ENCODE results near the gene ADAM30. TPM values are rescaled to one million over a fixed set of nuclear protein-coding genes. Genes with fewer than 3 reads are reported as not detected.

The ADAM30 gene
- total and polyA plus RNA-seq, 2 of the 13 experiments (the other 11 are each of a cell fraction or from before 2014, with no cell fraction given), result not detected

GRCh38 chr1:119898981-119899720 is 2.8 kb upstream of the ADAM30 start:
- Histone ChIP-seq H3K27ac (ENCODE audit: extremely low read length, insufficient read depth, low read length) (no peak overlapping the region), H3K9ac (ENCODE audit: insufficient read depth, low read depth, low read length) (no peak overlapping the region), H2AFZ (ENCODE audit: low read length) (no peak overlapping the region), H3K27me3 (ENCODE audit: control insufficient read depth in 1 of 2, insufficient read depth in 2 of 2, low read length in 2 of 2) (peaks cover 0 to 3% of the 10 kb centered on the region in 2 experiments; a peak in 2 of 5 replicates), H3K36me3 (replicated peaks in 1 of 2; ENCODE audit: control insufficient read depth in 1 of 2, insufficient read depth in 2 of 2, low read length in 2 of 2) (no peaks in the 10 kb centered on the region), H3K9me3 (ENCODE audit: low read length) (no peaks in the 10 kb centered on the region), H3K79me2 (ENCODE audit: insufficient read depth, low read length) (no peaks in the 10 kb centered on the region), H3K4me2 (ENCODE audit: low read depth, low read length) (0 out of 2 replicates have a peak overlapping the region, but pooled peaks have one; percentile 15), H4K20me1 (ENCODE audit: insufficient read depth, low read length) (no peaks in the 10 kb centered on the region), H3K4me3 (replicated peaks in 1 of 3; ENCODE audit: insufficient read depth in 1 of 3, low read depth in 2 of 3, low read length in 3 of 3) (no peak overlapping the region), H3K4me1 (ENCODE audit: insufficient read depth, low read length) (peaks cover 28% of the 10 kb centered on the region)
- BruUV-seq (replicated peaks), result no TSS peak
- 59% methylated on average over 3 of the region's 3 CpGs for WGBS (ENCODE audit: low lambda C conversion rate)
- intact Hi-C loops (cut with micrococcal nuclease; ENCODE audit: unreplicated experiment) (no loop called here), in situ Hi-C loops (cut with HindIII; ENCODE audit: extremely low pct_ligation_motif_present, low pct_unique_long_range_greater_than_20kb) (loop anchor here (5.0 kb wide), 1 partner anchor 33 kb away; no protein-coding TSS in a partner anchor)
- no peak for DNase-seq (ENCODE audit: low spot score)
- ChIA-PET CTCF (ENCODE audit: low intra/inter-chr PET ratio, low total read pairs) (no interaction called here), POLR2A (no interaction called here)
- no peak for FAIRE-seq
- peak; percentile 81 for ATAC-seq
- TF ChIP-seq ZNF275 (CRISPR knock-in tag; IDR thresholded peaks at IDR 0.05; ENCODE audit: borderline replicate concordance) (no peak), HNF4A (CRISPR knock-in tag; IDR thresholded peaks at IDR 0.05) (peak; percentile 26; the same call in 1 of the 2 replicates), RCOR2 (CRISPR knock-in tag; IDR thresholded peaks at IDR 0.05) (no peak), HNRNPH1 (optimal IDR thresholded peaks at IDR 0.05; ENCODE audit: low read depth, low read length) (no peak)
- TF ChIP-seq, protein P1, sequence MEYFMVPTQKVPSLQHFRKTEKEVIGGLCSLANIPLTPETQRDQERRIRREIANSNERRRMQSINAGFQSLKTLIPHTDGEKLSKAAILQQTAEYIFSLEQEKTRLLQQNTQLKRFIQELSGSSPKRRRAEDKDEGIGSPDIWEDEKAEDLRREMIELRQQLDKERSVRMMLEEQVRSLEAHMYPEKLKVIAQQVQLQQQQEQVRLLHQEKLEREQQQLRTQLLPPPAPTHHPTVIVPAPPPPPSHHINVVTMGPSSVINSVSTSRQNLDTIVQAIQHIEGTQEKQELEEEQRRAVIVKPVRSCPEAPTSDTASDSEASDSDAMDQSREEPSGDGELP (IDR thresholded peaks at IDR 0.05; ENCODE audit: borderline replicate concordance, low read depth), result peak; percentile 70; the same call in 1 of the 2 replicates

All from HepG2 (cell line).